GM18909 (cell line): Measurements from ENCODE around the gene TARM1.
"Not testable (repeated sequence)": the region's sequence is repeated elsewhere in the genome, so short reads cannot be mapped to it uniquely, and the experiment has no call there.

Experiments
- ATAC-seq: cut with Tn5 transposase; IDR thresholded peaks from one replicate; pipeline ENCODE4 v1.9.1; 2021; ENCODE audit warnings: mild to moderate bottlenecking; ENCODE audit not compliant: unreplicated experiment, poor library complexity

TARM1 gene

GRCh38 chr19:54100561-54100960 is 19.4 kb upstream of the TARM1 start, which contains the start of gene OSCAR:
TSS of gene OSCAR (minus strand) at chr19:54100803. CDS start at chr19:54100792, 11 bp downstream.
- no peak for ATAC-seq

DNA sequence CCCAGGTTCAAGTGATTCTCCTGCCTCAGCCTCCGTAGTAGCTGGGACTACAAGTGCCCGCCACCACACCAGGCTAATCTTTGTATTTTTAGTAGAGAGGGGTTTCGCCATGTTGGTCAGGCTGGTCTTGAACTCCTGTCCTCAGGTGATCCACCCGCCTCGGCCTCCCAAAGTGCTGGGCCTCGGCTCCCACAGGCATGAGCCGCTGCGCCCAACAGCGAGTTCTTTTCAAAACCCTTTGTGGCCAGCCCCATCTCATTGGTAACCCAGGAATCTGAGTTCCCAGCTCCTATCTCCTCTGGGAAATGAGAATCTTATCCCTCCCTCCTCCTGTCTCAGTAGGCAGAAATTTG is 18.7 kb upstream of the TARM1 start:
- not testable (repeated sequence) for ATAC-seq

DNA sequence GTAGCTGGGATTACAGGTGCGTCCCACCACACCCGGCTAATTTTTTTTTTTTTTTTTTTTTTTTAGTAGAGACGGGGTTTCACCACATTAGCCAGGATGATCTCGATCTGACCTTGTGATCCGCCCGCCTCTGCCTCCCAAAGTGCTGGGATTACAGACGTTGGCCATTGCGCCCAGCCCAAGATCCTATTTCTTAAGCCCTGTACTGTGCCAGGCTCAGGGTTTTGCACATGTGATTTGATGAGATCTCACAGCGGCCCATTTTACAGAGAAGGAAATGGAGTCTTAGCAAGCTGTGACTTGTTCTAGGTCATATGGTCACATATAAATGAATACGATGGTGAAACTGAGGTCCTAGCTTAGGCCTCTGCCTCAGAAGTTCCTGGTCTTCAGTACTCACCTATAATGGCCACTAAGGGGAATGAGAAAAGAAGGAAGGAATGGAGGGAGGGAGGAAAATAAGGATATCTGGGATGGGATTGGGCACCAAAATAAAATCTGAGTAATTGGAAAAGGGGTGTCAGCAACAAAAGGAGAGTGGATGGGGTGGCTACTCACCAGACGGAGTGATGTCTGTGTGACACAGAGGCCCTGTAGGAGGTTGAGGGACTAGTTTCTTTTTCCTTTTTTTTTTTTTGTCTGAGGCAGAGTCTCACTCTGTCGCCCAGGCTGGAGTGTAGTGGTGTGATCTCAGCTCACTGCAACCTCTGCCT is 18.2 kb upstream of the TARM1 start:
- no peak for ATAC-seq

DNA sequence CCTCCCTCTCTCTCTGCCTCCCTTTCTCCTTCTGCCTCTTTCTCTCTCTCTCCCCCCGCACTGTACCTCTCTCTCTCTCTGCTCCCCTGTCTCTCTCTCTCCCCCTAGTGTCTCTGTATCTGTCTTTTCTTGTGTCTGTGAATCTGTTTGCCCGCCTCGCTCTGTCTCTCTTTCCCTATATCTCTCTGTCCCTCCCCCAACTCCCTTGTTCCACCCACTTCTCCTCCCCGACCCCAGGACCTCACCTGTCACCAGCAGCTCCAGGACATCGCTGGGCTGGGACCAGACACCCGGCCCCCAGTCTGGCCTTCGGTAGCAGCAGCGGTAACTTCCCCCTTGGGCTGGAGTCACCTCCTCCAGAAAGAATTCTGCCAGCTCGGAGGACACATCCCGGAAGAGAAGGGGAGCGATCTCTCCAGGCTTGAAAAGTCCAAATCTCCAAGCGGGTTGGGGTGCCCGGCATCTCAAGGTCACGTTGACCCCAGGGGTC is 15.5 kb upstream of the TARM1 start:
- ATAC-seq: no peak

GRCh38 chr19:54095859-54096616 is 14.9 kb upstream of the TARM1 start:
- ATAC-seq: not testable (repeated sequence)

DNA sequence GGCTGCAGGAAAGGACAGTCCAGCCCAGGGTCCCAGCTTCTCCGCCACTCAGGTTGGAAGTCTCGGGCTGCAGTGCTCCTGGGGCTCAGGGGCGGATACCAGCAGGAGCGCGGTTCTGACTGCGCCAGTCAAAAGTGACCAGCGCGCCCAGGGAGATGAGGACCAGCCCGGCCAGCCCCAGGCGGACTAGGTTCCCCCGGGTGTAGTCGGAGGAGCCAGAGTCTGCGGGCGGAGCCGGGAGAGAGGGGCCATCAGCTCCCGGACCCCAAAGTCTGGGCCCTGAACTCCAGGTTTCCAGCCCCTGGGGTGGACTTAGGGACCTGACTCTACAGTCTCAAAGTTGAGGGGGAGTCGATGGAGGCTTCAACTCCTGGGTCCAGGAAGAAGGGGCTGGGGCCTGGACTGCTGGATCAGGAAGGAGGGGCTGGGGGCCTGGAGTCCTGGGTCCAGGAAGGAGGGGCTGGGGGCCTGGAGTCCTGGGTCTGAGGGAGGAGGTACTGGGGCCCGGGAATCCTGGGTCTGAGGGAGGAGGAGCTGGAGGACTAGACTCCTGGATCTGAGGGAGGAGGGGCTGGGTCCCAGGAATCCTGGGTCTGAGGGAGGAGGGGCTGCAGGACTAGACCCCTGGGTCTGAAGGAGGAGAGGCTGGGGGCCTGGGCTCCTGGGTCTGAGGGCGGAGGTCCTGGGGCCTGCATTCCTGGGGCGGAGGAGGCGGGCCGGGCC is 14.1 kb upstream of the TARM1 start:
- no peak for ATAC-seq

- no peak for ATAC-seq
These were observed 13.3 kb upstream of the TARM1 start for GRCh38 chr19:54094426-54095000.

- no peak for ATAC-seq
These were observed 3.2 kb upstream of the TARM1 start for GRCh38 chr19:54084410-54084809.

DNA sequence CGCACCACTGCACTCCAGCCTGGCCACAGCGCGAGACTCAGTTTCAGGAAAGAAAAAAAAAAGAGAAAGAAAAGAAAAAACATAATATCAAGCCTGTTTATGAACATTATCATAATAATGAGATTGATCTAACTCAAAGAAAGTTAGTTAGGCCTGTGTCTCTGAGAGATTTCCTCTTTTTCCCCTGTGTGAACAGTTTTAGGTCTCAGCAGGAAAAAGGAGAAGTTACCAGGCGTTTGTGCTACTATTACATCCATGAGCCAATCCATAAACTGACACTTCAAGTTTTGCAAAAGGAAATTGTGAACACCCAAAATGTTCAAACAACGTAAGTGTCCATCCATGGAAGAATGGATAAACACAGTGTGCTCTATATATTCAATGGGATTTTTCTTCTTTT is 3.8 kb downstream of the TARM1 start:
- no peak for ATAC-seq

DNA sequence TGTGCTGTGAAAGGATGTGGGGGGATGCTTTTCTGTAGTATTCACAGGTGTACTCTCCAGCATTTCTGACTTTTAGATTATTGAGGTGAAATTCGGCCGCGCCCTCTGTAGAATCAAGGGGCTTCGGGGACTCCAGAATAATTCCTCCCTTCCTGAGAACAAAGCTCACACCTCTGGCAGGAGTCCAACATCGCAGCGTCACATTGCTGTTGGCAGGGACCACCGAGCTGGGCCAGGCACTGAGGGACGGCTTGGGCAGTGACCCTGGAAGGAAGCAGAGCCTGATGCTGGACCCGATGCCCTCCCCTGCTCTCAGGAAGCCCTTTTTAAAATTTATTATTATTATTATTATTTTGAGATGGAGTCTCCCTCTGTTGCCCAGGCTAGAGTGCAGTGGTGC is 6.3 kb downstream of the TARM1 start:
- ATAC-seq: no peak

DNA sequence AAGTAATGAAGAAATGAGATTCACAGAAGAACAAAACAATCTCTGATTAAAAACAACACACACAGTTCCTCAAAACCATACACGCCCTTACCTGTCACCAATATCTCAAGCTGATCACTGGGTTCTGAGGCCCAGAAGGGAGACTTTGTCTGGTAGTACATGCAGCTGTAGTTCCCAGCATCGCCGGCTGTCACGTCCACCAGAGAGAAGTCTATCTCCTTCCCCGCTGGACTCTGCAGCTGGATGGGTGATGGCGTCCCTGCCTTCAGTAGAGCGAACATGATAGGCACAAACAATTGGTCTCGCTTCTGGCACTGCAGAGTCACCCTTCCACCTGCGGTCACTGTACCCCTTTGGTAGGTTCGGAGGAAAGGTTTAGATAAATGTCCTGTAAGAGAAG is 7.3 kb downstream of the TARM1 start:
- no peak for ATAC-seq

GRCh38 chr19:54069470-54069869 is 11.7 kb downstream of the TARM1 start:
- ATAC-seq: no peak

GRCh38 chr19:54063350-54064116 is 17.6 kb downstream of the TARM1 start, which contains the start of gene VSTM1:
TSS of gene VSTM1 (minus strand) at chr19:54063897. CDS start at chr19:54063777, 120 bp downstream.
- no peak for ATAC-seq

DNA sequence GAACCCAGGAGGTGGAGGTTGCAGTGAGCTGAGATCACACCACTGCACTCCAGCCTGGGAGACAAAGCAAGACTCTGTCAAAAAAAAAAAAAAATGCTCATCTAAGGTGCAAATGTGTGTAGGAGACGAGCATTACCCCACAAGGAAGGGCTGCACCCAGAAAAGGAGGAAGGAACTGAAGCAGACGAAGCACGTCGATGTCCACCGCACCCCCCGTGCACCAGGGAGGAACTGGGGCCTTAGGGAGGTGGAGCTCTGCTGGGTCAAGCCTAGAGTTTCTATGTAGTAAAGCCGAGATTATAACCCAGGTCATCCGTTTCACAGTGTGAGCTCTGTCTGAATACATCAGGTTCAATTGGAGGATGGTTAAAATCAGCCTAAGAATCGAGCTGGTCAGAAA is 18.5 kb downstream of the TARM1 start:
- no peak for ATAC-seq

GRCh38 chr19:54047616-54048015 is 33.5 kb downstream of the TARM1 start:
- ATAC-seq: no peak

DNA sequence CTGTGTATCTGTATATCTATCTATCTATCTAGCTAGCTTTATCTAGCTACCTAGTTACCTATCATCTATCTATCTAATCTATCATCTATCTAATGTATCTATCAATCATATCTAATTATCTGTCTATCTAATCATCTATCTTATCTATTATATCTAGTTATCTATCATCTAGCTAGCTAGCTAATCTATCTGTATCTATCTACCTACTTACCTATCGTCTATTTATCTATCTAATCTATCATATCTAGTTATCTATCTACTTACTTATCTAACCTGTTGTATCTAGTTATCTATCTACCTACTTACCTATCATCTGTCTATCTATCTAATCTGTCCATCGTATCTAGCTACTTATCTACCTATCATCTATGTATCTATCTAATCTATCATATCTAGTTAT is 35.4 kb downstream of the TARM1 start:
- no peak for ATAC-seq

DNA sequence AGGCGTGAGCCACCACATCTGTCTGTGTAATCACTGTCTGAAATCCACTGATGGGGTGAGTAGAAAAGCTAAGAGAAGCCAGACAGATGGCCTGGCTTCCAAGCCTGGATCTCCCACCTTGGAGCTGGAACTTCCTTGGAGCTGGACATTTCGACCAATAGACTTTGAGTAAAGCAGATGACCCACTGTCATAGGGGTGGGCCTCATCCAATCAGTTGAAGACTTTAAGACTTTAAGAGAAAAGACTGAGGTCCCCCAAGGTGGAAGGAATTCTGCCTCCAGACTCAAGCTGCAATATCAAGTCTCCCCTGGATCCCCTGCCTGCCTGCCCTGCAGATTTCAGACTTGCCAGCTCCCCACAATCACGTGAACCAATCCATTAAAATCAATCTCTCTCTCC is 38.2 kb downstream of the TARM1 start:
- ATAC-seq: no peak

DNA sequence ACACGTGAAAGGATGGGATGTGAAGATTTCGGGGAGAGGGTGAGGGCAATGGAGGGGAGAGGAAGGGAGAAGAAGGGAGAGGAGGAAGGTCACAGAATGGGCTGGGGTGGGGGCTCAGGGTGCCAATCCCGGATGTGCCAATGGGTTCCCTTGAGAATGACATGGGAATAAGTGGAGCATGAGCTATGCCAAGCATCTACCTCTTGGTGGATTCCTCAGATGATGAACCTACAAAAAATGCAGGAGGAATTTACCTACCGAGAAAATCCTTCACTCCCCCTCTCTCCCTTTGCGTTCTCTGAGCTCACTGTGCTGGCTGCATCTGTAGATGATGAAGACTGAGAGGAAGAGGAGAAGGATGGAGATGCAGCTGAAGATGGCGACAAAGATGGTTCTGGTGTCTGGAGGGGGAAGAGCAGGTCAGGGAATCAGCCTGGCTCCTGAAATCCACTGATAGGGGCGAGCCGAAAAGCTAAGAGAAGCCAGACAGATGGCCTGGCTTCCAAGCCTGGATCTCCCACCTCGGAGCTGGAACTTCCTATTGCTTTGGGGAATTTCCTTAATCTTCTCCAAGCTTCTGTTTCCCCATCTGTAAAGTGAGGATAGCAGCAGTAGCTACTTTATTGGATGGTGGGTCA is 39.1 kb downstream of the TARM1 start:
- ATAC-seq: no peak

DNA sequence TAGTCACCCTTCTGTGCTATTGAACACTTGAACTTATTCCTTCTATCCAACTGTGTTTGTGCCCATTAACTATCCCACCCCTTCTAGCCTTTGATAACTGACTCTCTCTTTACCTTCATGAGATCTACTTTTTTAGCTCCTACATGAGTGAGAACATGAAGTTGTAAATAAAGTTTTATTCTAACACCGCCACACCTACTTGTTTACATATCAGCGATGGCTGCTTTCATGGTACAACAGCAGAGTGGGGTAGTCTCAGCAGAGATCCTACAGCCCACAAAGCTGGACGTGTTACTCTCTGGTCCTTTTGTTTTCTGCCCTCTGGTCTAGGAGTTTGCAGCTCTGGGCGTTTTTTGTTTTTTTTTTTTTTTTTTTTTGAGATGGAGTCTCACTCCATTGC is 41.2 kb downstream of the TARM1 start:
- ATAC-seq: no peak
